Right renal pelvis (tissue), 4 donors: Measurements from ENCODE around the gene REG1B. TPM values are rescaled to one million over a fixed set of nuclear protein-coding genes. Genes with fewer than 3 reads are reported as not detected.
A peak's percentile ranks its signal among the peaks of the same experiment; 100 is the strongest.
"Not testable (repeated sequence)": the region's sequence is repeated elsewhere in the genome, so short reads cannot be mapped to it uniquely, and the experiment has no call there.

Experiments used
- DNase-seq, 4 donors: peaks; one replicate each; pipeline ENCODE4 v3.0.0-alpha.2; 2013; ENCODE audit warnings: low read depth in 4 of 4, low spot score in 3 of 4, missing footprints in 1 of 4
- polyA plus RNA-seq, 4 donors: library from polyadenylated mRNA; unstranded; fragments of 120-200 nt; gene quantifications; one replicate each; pipeline ENCODE4 v1.2.1, GENCODE V29; 2013; ENCODE audit not compliant: insufficient read length in 4 of 4

The REG1B gene
- polyA plus RNA-seq, 4 donors = not detected

- DNase-seq = no peak
Measured at GRCh38 chr2:79085382-79085781, 2.4 kb downstream of the REG1B start.

- no peak for DNase-seq
Measured at GRCh38 chr2:79084495-79085135, 3.2 kb downstream of the REG1B start.

GRCh38 chr2:79083597-79084251 is 4.1 kb downstream of the REG1B start:
- DNase-seq = no peak

- DNase-seq = no peak
Measured at GRCh38 chr2:79082987-79083386, 4.8 kb downstream of the REG1B start.

- DNase-seq = no peak
Measured at GRCh38 chr2:79071078-79071477, 16.7 kb downstream of the REG1B start.

GRCh38 chr2:79065201-79065600 is 22.6 kb downstream of the REG1B start:
- DNase-seq = no peak

- not testable (repeated sequence) for DNase-seq
Measured at GRCh38 chr2:79054769-79055168, 33.0 kb downstream of the REG1B start.

- DNase-seq = not testable (repeated sequence)
Measured at GRCh38 chr2:79053486-79053885, 34.3 kb downstream of the REG1B start.

- DNase-seq = peak in 3 of 4 donors; percentile 2 to 4 (median 3)
Measured at GRCh38 chr2:79041032-79041448, 46.8 kb downstream of the REG1B start.

GRCh38 chr2:79039944-79040343 is 47.8 kb downstream of the REG1B start:
- no peak for DNase-seq

Other genes starting within 250 kb of the REG1B start
- not detected for gene REG3G, start 62.3 kb downstream of the REG1B start, polyA plus RNA-seq
- gene REG1A, start 32.5 kb upstream of the REG1B start, polyA plus RNA-seq = not detected
- gene REG3A, start 71.8 kb upstream of the REG1B start, polyA plus RNA-seq = not detected